Nephron (organoid): ENCODE results near the gene CHCHD6.

ENCODE experiments used
- H3K27ac Mint-ChIP-seq, 3 experiments: 2 replicates each; pipeline ENCODE4 v1.8.0; 2020; ENCODE audit warnings: mixed read lengths in 3 of 3, mild to moderate bottlenecking in 2 of 3, moderate library complexity in 1 of 3
- H3K27me3 Mint-ChIP-seq: 2 replicates; pipeline ENCODE4 v1.8.0; 2021; ENCODE audit warnings: low read depth, mild to moderate bottlenecking, moderate library complexity, mixed read lengths
- H3K36me3 Mint-ChIP-seq: 2 replicates; pipeline ENCODE4 v1.8.0; 2020; ENCODE audit warnings: low read depth, mixed read lengths
- H3K4me1 Mint-ChIP-seq: 2 replicates; pipeline ENCODE4 v1.8.0; 2020; ENCODE audit warnings: mixed read lengths
- H3K4me3 Mint-ChIP-seq, 3 experiments: 2 replicates each; pipeline ENCODE4 v1.8.0; 2020; ENCODE audit warnings: mild to moderate bottlenecking in 3 of 3, mixed read lengths in 3 of 3, moderate library complexity in 2 of 3
- H3K9me3 Mint-ChIP-seq: 2 replicates; pipeline ENCODE4 v1.8.0; 2020; ENCODE audit warnings: mixed read lengths
- CTCF ChIP-seq, 3 experiments: fragments of 200-600 bp; sonication (generic); IDR thresholded peaks; one replicate each; pipeline ENCODE4 v1.5.0; 2021; ENCODE audit warnings: antibody characterized with exemption in 3 of 3; ENCODE audit not compliant: unreplicated experiment in 3 of 3

CHCHD6 gene

GRCh38 chr3:126952983-126953660, 249.1 kb downstream of the CHCHD6 start:
- Mint-ChIP-seq H3K9me3 (no peaks in the 10 kb centered on the region), H3K36me3 (peaks cover 3% of the 10 kb centered on the region), H3K4me3 (no peak overlapping the region), H3K4me1 (no peaks in the 10 kb centered on the region), H3K27ac (no peak overlapping the region), H3K27me3 (peaks cover 3% of the 10 kb centered on the region)
- TF ChIP-seq CTCF (IDR thresholded peaks at IDR 0.05; ENCODE audit: unreplicated experiment in 3 of 3): no peak

GRCh38 chr3:126954141-126954842, 250.3 kb downstream of the CHCHD6 start:
- H3K4me1 Mint-ChIP-seq: no peaks in the 10 kb centered on the region
- no peaks in the 10 kb centered on the region for H3K9me3 Mint-ChIP-seq
- peaks cover under 1% of the 10 kb centered on the region for H3K36me3 Mint-ChIP-seq
- TF ChIP-seq CTCF (IDR thresholded peaks at IDR 0.05; ENCODE audit: unreplicated experiment in 3 of 3): no peak
- no peak overlapping the region for H3K4me3 Mint-ChIP-seq
- H3K27me3 Mint-ChIP-seq: peaks cover 3% of the 10 kb centered on the region
- H3K27ac Mint-ChIP-seq: peak overlapping the region in 1 of 3 experiments; percentile 14

- Mint-ChIP-seq H3K4me1 (peaks cover 1% of the 10 kb centered on the region), H3K4me3 (no peak overlapping the region), H3K9me3 (no peaks in the 10 kb centered on the region), H3K27me3 (peaks cover 3% of the 10 kb centered on the region), H3K27ac (no peak overlapping the region), H3K36me3 (no peaks in the 10 kb centered on the region)
- no peak for TF ChIP-seq CTCF (IDR thresholded peaks at IDR 0.05; ENCODE audit: unreplicated experiment in 3 of 3)
Observed at GRCh38 chr3:126955004-126955790, 251.2 kb downstream of the CHCHD6 start.

- TF ChIP-seq CTCF (IDR thresholded peaks at IDR 0.05; ENCODE audit: unreplicated experiment in 3 of 3): no peak
- H3K9me3 Mint-ChIP-seq: no peaks in the 10 kb centered on the region
- no peak overlapping the region for H3K4me3 Mint-ChIP-seq
- H3K27ac Mint-ChIP-seq: no peak overlapping the region
- peaks cover 4% of the 10 kb centered on the region for H3K4me1 Mint-ChIP-seq
- H3K27me3 Mint-ChIP-seq: peaks cover 3% of the 10 kb centered on the region
- H3K36me3 Mint-ChIP-seq: no peaks in the 10 kb centered on the region
Observed at GRCh38 chr3:126956361-126956760, 252.3 kb downstream of the CHCHD6 start.

- Mint-ChIP-seq H3K27ac (no peak overlapping the region), H3K27me3 (peaks cover 3% of the 10 kb centered on the region), H3K9me3 (no peaks in the 10 kb centered on the region), H3K36me3 (no peaks in the 10 kb centered on the region), H3K4me1 (peaks cover 4% of the 10 kb centered on the region), H3K4me3 (no peak overlapping the region)
- no peak for TF ChIP-seq CTCF (IDR thresholded peaks at IDR 0.05; ENCODE audit: unreplicated experiment in 3 of 3)
Observed at GRCh38 chr3:126956866-126957650, 253.0 kb downstream of the CHCHD6 start.
